Measurements from ENCODE around the gene SMIM44.

SMIM44 gene

DNA sequence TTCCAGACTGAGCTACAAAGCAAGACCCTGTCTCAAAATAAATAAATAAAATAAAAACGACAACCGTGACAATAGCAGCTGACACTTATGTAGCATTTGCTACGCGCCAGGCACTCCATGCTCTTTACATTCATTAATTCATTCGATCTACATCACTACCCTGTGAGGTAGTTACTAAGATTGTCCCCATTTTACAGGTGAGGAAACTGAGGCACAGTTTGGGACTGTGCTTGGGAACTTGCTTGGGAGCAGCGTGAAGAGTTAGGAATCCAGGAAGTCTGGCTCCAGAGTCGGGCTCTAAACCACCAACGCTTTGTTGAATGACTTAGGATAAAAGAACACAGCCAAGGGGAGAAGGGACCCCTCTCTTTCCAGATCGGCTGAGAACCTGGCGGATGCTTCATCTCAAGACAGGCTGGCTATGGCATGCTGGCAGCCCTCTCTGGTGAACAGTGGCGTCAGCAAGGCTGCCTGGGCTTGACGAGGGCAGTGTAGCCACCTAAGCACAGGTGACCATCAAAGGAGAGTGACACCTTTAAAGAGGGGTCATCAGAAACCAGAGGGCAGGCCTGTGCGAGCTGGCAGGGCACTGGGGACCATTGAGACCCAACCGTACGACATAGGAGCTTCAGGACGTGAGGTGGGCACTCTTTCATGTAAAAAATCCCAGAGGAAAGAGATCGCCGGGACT, 16.6 kb upstream of the SMIM44 start:
- TF ChIP-seq, protein P1, sequence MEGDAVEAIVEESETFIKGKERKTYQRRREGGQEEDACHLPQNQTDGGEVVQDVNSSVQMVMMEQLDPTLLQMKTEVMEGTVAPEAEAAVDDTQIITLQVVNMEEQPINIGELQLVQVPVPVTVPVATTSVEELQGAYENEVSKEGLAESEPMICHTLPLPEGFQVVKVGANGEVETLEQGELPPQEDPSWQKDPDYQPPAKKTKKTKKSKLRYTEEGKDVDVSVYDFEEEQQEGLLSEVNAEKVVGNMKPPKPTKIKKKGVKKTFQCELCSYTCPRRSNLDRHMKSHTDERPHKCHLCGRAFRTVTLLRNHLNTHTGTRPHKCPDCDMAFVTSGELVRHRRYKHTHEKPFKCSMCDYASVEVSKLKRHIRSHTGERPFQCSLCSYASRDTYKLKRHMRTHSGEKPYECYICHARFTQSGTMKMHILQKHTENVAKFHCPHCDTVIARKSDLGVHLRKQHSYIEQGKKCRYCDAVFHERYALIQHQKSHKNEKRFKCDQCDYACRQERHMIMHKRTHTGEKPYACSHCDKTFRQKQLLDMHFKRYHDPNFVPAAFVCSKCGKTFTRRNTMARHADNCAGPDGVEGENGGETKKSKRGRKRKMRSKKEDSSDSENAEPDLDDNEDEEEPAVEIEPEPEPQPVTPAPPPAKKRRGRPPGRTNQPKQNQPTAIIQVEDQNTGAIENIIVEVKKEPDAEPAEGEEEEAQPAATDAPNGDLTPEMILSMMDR (IDR thresholded peaks at IDR 0.05; ENCODE audit: low read depth, low read length), result no peak

DNA sequence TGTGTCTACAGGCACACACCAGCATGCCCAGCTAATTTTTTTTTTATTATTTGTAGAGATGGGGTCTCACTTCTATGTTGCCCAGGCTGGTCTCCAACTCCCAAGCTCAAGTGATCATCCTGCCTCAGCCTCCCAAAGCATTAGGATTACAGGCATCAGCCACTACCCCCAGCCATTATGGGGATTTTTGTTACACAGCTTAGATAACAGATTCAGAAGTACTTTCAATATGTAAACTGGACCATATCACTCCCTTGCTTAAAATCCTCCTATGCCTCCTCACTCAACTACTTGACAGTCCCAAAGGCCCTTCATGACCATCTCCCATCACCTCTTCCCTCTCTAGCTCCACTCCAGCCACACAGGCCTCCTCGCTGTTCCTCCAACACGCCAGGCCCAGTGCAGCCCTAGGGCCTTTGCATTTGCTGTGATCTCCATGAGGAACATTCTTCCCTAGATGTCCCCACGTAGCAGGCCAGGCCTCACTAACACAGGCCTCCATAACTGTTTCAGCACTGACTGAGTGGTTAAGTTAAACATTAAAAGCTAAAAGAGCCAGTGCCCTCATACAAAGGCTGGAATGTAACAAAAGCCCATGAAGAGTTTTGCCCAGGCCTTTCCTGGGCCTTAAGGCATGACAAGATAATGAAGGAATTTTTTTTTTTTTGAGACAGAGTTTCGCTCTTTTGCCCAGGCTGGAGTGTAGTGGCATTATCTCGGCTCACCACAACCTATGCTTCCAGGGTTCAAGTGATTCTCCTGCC, 14.7 kb upstream of the SMIM44 start:
- no peak overlapping the region for H3K4me3 ChIP-seq (ENCODE audit: low read depth, low read length)
- TF ChIP-seq, protein P1 (IDR thresholded peaks at IDR 0.05; ENCODE audit: low read depth, low read length), result no peak

More for the DNA sequence above, 16.6 kb upstream of the SMIM44 start:
- peak overlapping the region; percentile 99 for H3K4me3 ChIP-seq (ENCODE audit: low read depth, low read length)

DNA sequence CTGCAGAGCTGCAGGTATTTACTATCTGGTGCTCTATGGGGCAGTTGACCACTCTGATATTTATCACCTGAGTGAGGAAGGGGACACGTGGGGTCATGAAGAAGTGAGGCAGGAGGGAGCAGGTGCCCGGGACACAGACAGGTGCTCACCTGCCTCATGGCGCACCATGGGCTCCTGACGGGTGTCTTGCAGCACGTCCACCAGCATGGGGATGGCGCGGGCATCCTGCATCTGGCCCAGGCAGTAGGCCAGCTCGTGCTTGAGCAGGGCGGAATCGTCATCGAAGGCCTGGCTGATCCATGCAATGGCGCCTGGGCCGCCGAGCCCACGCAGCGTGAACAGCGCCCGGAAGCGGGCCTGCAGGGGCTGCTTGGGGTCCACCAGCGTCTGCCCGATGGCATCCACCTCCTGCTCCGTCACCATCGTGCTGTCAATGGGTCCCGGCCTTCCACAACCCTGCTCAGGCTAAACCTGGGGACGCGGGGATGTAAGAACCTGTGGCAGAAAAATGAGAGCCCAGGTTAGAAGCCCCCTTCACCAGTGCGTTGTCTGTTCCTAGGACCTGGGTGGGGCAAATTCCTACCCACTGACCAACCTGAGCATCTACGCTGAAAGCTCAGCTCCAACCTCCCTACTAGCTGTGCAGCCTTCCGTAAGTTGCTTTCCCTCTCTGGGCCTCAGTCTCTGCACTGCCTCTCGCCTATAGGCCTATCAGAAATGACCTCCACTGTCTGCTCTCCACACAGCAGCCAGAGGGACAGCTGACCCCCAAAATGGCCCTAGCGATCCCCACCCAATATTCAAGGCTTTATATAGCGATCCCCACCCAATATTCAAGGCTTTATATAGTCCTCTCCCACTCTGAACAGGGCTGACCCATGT, 13.4 kb upstream of the SMIM44 start:
- H3K4me3 ChIP-seq (ENCODE audit: low read depth, low read length), result no peak overlapping the region
- TF ChIP-seq, protein P1 (IDR thresholded peaks at IDR 0.05; ENCODE audit: low read depth, low read length), result no peak

DNA sequence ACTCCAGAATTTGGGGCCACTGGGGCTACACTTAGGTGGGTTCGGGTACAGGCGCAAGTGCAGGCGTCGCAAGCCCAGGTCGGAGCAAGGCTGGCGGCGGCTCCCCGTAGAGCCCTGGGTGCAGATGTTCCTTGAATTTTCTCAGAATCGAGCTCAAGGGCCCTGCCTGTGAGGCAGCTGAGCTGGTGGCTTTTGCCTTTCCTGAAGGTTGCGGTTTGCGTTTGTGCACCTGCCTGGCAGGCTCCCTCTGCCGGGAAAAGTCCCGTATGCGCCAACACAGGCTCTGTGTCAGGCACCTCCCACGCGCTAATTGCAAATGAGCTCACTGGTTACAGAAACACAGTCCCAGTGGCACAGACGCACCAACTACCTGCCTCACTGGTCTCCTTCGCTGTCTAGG, 11.3 kb upstream of the SMIM44 start:
- H3K4me3 ChIP-seq (ENCODE audit: low read depth, low read length), result no peak overlapping the region
- TF ChIP-seq, protein P1 (IDR thresholded peaks at IDR 0.05; ENCODE audit: low read depth, low read length), result no peak

DNA sequence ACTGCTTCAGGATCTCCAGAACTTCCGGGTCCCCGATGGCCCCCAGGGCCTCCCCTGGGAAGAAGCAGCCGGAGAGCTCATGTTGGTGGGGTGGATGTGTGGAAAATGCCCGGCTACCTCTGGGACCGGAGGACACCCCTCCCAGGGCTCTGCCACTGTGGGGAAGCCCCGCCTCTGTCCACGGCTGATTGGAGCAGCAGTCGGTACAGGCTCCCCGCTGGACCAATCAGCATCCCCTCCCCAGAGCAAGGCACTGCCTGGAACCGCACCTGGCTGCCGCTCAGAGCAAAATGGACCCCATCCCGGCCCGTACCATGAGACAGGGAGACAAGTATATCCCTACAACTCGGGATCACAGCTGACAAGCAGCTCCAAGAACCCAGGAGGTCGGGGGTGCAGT, 10.8 kb upstream of the SMIM44 start:
- no peak overlapping the region for H3K4me3 ChIP-seq (ENCODE audit: low read depth, low read length)
- TF ChIP-seq, protein P1 (IDR thresholded peaks at IDR 0.05; ENCODE audit: low read depth, low read length), result no peak

DNA sequence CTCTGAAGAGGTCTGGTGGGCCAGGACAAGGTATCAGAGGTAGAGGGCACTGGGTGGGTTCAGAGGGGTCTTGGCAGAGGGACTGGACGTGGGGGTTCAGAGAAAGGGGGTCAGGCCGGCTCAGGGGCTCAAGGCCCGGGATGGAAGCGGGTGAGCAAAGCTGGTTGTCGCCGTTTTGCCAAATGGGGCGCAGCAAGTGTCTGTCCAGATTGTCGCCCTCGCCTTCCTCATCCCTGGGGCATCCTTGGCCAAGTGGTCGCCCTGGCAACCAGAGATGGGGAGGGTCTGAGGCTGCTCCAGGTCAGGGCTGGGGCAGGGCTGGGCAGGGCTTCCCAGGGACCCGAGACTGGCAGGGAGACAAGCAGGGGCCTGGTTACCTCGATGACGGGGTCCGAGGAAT, 10.4 kb upstream of the SMIM44 start:
- TF ChIP-seq, protein P1 (IDR thresholded peaks at IDR 0.05; ENCODE audit: low read depth, low read length), result no peak
- H3K4me3 ChIP-seq (ENCODE audit: low read depth, low read length), result no peak overlapping the region
